Osteocyte (in vitro differentiated cells): Measurements from ENCODE around the gene INSM2. TPM values are rescaled to one million over a fixed set of nuclear protein-coding genes. Genes with fewer than 3 reads are reported as not detected.

Source experiments
- DNase-seq: peaks from one replicate; pipeline ENCODE4 v3.0.0; 2021; ENCODE audit warnings: mixed read lengths; ENCODE audit not compliant: unreplicated experiment; ENCODE audit errors: extremely low spot score
- H3K27ac Mint-ChIP-seq: one replicate; pipeline ENCODE4 v1.8.0; 2021; ENCODE audit warnings: mild to moderate bottlenecking, mixed read lengths; ENCODE audit not compliant: unreplicated experiment
- H3K27me3 Mint-ChIP-seq: one replicate; pipeline ENCODE4 v1.8.0; 2021; ENCODE audit warnings: mixed read lengths; ENCODE audit not compliant: unreplicated experiment
- H3K36me3 Mint-ChIP-seq: one replicate; pipeline ENCODE4 v1.8.0; 2021; ENCODE audit warnings: mixed read lengths; ENCODE audit not compliant: unreplicated experiment
- H3K4me1 Mint-ChIP-seq: one replicate; pipeline ENCODE4 v1.8.0; 2021; ENCODE audit warnings: mixed read lengths; ENCODE audit not compliant: unreplicated experiment
- H3K4me3 Mint-ChIP-seq: one replicate; pipeline ENCODE4 v1.8.0; 2021; ENCODE audit warnings: mild to moderate bottlenecking, moderate library complexity, mixed read lengths; ENCODE audit not compliant: unreplicated experiment
- H3K9me3 Mint-ChIP-seq: one replicate; pipeline ENCODE4 v1.8.0; 2021; ENCODE audit warnings: mixed read lengths; ENCODE audit not compliant: unreplicated experiment
- CTCF ChIP-seq: fragments of 200-600 bp; sonication (generic); IDR thresholded peaks from 2 replicates; pipeline ENCODE4 v1.5.0; 2021; ENCODE audit warnings: antibody characterized with exemption, mild to moderate bottlenecking, moderate library complexity
- total RNA-seq: library from RNA; stranded (reverse); gene quantifications from 2 replicates; pipeline ENCODE4 v1.2.1, GENCODE V29; 2021

The INSM2 gene
- total RNA-seq, 1 donor from 2014 or later, result not detected

- H3K27me3 Mint-ChIP-seq, result peaks cover 30% of the 10 kb centered on the region
- no peaks in the 10 kb centered on the region for H3K4me1 Mint-ChIP-seq
- TF ChIP-seq CTCF, result no peak
- no peaks in the 10 kb centered on the region for H3K36me3 Mint-ChIP-seq
- H3K9me3 Mint-ChIP-seq, result no peaks in the 10 kb centered on the region
- DNase-seq, result no peak
- H3K27ac Mint-ChIP-seq, result no peak overlapping the region
- H3K4me3 Mint-ChIP-seq, result no peak overlapping the region
These were observed 21.2 kb upstream of the INSM2 start for GRCh38 chr14:35512765-35513164.

- peaks cover 29% of the 10 kb centered on the region for H3K27me3 Mint-ChIP-seq
These were observed 18.0 kb upstream of the INSM2 start for GRCh38 chr14:35515916-35516315.

GRCh38 chr14:35519986-35520385 is 14.0 kb upstream of the INSM2 start:
- H3K27me3 Mint-ChIP-seq, result peaks cover 40% of the 10 kb centered on the region
- no peak for TF ChIP-seq CTCF
- DNase-seq, result no peak
- H3K27ac Mint-ChIP-seq, result no peak overlapping the region
- no peaks in the 10 kb centered on the region for H3K36me3 Mint-ChIP-seq
- H3K4me3 Mint-ChIP-seq, result no peak overlapping the region
- H3K4me1 Mint-ChIP-seq, result no peaks in the 10 kb centered on the region
- no peaks in the 10 kb centered on the region for H3K9me3 Mint-ChIP-seq

More at GRCh38 chr14:35515916-35516315, 18.0 kb upstream of the INSM2 start:
- Mint-ChIP-seq H3K36me3 (no peaks in the 10 kb centered on the region), H3K4me1 (no peaks in the 10 kb centered on the region), H3K27ac (no peak overlapping the region), H3K4me3 (no peak overlapping the region), H3K9me3 (no peaks in the 10 kb centered on the region)
- DNase-seq, result no peak
- TF ChIP-seq CTCF, result no peak

- Mint-ChIP-seq H3K4me1 (no peaks in the 10 kb centered on the region), H3K4me3 (no peak overlapping the region), H3K9me3 (no peaks in the 10 kb centered on the region), H3K27me3 (peaks cover 62% of the 10 kb centered on the region), H3K27ac (no peak overlapping the region), H3K36me3 (no peaks in the 10 kb centered on the region)
- no peak for TF ChIP-seq CTCF
- no peak for DNase-seq
These were observed 8.3 kb upstream of the INSM2 start for GRCh38 chr14:35525695-35526094.

- H3K4me3 Mint-ChIP-seq, result no peak overlapping the region
- H3K36me3 Mint-ChIP-seq, result no peaks in the 10 kb centered on the region
- TF ChIP-seq CTCF, result no peak
- H3K27me3 Mint-ChIP-seq, result peaks cover 64% of the 10 kb centered on the region
- H3K4me1 Mint-ChIP-seq, result no peaks in the 10 kb centered on the region
- H3K9me3 Mint-ChIP-seq, result no peaks in the 10 kb centered on the region
- DNase-seq, result no peak
- H3K27ac Mint-ChIP-seq, result no peak overlapping the region
These were observed 7.0 kb upstream of the INSM2 start for GRCh38 chr14:35526962-35527361.
